ENCODE measurements around the gene SLC34A1. TPM values are rescaled to one million over a fixed set of nuclear protein-coding genes. Genes with fewer than 3 reads are reported as not detected.
A peak's percentile ranks its signal among the peaks of the same experiment; 100 is the strongest.

SLC34A1 gene
- total and polyA plus RNA-seq, 2 of the 13 experiments (the other 11 are each of a cell fraction or from before 2014, with no cell fraction given): 0.03 to 0.20 TPM

- TF ChIP-seq CSRNP1 (CRISPR knock-in tag; IDR thresholded peaks at IDR 0.05) (peak; percentile 57; the same call in 1 of the 2 replicates), DBP (CRISPR knock-in tag; IDR thresholded peaks at IDR 0.05; ENCODE audit: not compliant biosample characterization) (no peak), NCOA1 (CRISPR knock-in tag; IDR thresholded peaks at IDR 0.05) (no peak), HES4 (CRISPR knock-in tag; IDR thresholded peaks at IDR 0.05; ENCODE audit: borderline replicate concordance) (no peak), MAFK (conservative IDR thresholded peaks at IDR 0.05 in 1 of 2, IDR thresholded peaks at IDR 0.05 in 1 of 2; ENCODE audit: low read length in 2 of 2) (no peak), ZNF431 (CRISPR knock-in tag; IDR thresholded peaks at IDR 0.05; ENCODE audit: borderline replicate concordance, low read depth) (0 out of 2 replicates have a peak, but pooled peaks have one; percentile 49), KDM5A (IDR thresholded peaks at IDR 0.05; ENCODE audit: borderline replicate concordance, low read length) (peak; percentile 58; the same call in 1 of the 2 replicates), NONO (IDR thresholded peaks at IDR 0.05) (no peak), NONO (CRISPR knock-in tag; conservative IDR thresholded peaks at IDR 0.05) (0 out of 2 replicates have a peak, but pooled peaks have one; percentile 23), SRSF4 (IDR thresholded peaks at IDR 0.05; ENCODE audit: low read depth, low read length, poor library complexity, severe bottlenecking) (no peak), ZNF280B (CRISPR knock-in tag; IDR thresholded peaks at IDR 0.05; ENCODE audit: borderline replicate concordance) (peak; percentile 57; the same call in 1 of the 2 replicates), SIN3A (IDR thresholded peaks at IDR 0.05; ENCODE audit: borderline replicate concordance, low read depth, low read length) (0 out of 2 replicates have a peak, but pooled peaks have one; percentile 20), ARHGAP35 (CRISPR knock-in tag; IDR thresholded peaks at IDR 0.05; ENCODE audit: borderline replicate concordance) (0 out of 2 replicates have a peak, but pooled peaks have one; percentile 65), TARDBP (CRISPR knock-in tag; IDR thresholded peaks at IDR 0.05) (no peak), ZNF768 (CRISPR knock-in tag; IDR thresholded peaks at IDR 0.05) (peak; percentile 82), PITX1 (CRISPR knock-in tag; IDR thresholded peaks at IDR 0.05) (0 out of 2 replicates have a peak, but pooled peaks have one; percentile 24), ZNF441 (CRISPR knock-in tag; IDR thresholded peaks at IDR 0.05; ENCODE audit: borderline replicate concordance) (peak; percentile 31; the same call in 1 of the 2 replicates), MYC (CRISPR knock-in tag; IDR thresholded peaks at IDR 0.05; ENCODE audit: borderline replicate concordance) (peak; percentile 46), ZNF451 (CRISPR knock-in tag; IDR thresholded peaks at IDR 0.05) (0 out of 2 replicates have a peak, but pooled peaks have one; percentile 39), CHCHD3 (CRISPR knock-in tag; IDR thresholded peaks at IDR 0.05) (peak; percentile 73; the same call in 1 of the 2 replicates), ZNF430 (CRISPR knock-in tag; IDR thresholded peaks at IDR 0.05) (0 out of 2 replicates have a peak, but pooled peaks have one; percentile 20), POGK (CRISPR knock-in tag; conservative IDR thresholded peaks at IDR 0.05) (0 out of 2 replicates have a peak, but pooled peaks have one; percentile 51)
These were observed 62.2 kb downstream of the SLC34A1 start, which contains the start of gene PRR7 (continued) for GRCh38 chr5:177446200-177447065.
